Measurements from ENCODE around the gene DPF3.

Gene DPF3

DNA sequence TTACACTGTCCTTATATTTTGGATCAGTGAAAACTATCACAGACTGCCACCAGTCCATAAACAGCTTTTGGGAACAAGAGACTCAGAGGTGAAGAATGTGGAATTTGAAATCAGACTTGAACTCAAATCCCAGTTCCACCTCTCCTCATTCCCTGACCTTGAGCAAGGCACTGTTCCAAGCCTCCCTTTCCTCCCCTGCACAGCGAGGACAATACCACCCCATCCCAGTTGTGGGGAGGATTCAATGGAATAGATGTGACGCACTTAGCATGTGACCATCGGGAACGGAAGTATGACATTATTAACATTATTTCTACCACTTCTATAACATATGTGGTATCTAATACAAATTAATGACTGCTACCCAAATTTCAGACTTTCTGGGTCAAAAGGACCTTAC, 63.5 kb downstream of the DPF3 start:
- H3K4me3 ChIP-seq (ENCODE audit: low read length): no peak overlapping the region
- no peaks in the 10 kb centered on the region for H3K9me3 ChIP-seq (ENCODE audit: control insufficient read depth, insufficient read depth, low read length)
- no peaks in the 10 kb centered on the region for H3K79me2 ChIP-seq (ENCODE audit: control insufficient read depth, low read length)
- H4K20me1 ChIP-seq (ENCODE audit: control insufficient read depth, insufficient read depth, low read depth, low read length): no peaks in the 10 kb centered on the region
- no peaks in the 10 kb centered on the region for H3K9me2 ChIP-seq (replicated peaks; ENCODE audit: control insufficient read depth, low read length)
- no peak for TF ChIP-seq EZH2phosphoT487 (IDR thresholded peaks at IDR 0.05; ENCODE audit: borderline replicate concordance, low read length)
- H3F3A ChIP-seq (ENCODE audit: control insufficient read depth, insufficient read depth): no peaks in the 10 kb centered on the region
- no peaks in the 10 kb centered on the region for H3K4me1 ChIP-seq (ENCODE audit: control insufficient read depth, low read length)
- no peak overlapping the region for H3K27ac ChIP-seq (ENCODE audit: low read depth, low read length)
- H3K36me3 ChIP-seq (ENCODE audit: control insufficient read depth, low read length): no peaks in the 10 kb centered on the region
- H3K27me3 ChIP-seq (ENCODE audit: control insufficient read depth, low read length): no peaks in the 10 kb centered on the region
- H3K4me2 ChIP-seq (ENCODE audit: low read length): no peak overlapping the region

DNA sequence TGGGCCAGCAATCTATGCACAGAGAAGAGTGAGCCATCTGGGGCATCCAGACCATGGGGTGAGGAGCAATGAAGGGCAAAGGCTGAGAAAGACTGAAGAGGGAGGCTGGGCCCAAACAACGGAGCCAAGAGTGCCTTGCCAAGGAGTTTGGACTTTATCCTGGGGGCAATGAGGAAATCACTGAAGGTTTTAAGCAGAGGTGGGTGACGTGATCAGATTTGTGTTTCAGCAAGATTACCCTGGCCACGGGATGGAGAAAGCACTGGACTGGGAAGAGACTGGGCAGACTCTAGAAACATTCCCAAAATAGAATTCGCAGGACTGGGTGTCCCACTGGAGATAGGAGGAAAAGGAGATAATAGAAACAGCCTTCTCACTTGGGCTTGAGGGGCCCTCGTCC, 65.3 kb downstream of the DPF3 start:
- Histone ChIP-seq H3K4me2 (ENCODE audit: low read length) (no peak overlapping the region), H3K27ac (ENCODE audit: low read depth, low read length) (no peak overlapping the region), H3F3A (ENCODE audit: control insufficient read depth, insufficient read depth) (no peaks in the 10 kb centered on the region), H3K9me2 (replicated peaks; ENCODE audit: control insufficient read depth, low read length) (no peaks in the 10 kb centered on the region), H3K27me3 (ENCODE audit: control insufficient read depth, low read length) (no peaks in the 10 kb centered on the region), H3K4me3 (ENCODE audit: low read length) (no peak overlapping the region), H3K4me1 (ENCODE audit: control insufficient read depth, low read length) (no peaks in the 10 kb centered on the region), H4K20me1 (ENCODE audit: control insufficient read depth, insufficient read depth, low read depth, low read length) (no peaks in the 10 kb centered on the region), H3K9me3 (ENCODE audit: control insufficient read depth, insufficient read depth, low read length) (no peaks in the 10 kb centered on the region), H3K36me3 (ENCODE audit: control insufficient read depth, low read length) (no peaks in the 10 kb centered on the region), H3K79me2 (ENCODE audit: control insufficient read depth, low read length) (no peaks in the 10 kb centered on the region)
- TF ChIP-seq, protein P1, sequence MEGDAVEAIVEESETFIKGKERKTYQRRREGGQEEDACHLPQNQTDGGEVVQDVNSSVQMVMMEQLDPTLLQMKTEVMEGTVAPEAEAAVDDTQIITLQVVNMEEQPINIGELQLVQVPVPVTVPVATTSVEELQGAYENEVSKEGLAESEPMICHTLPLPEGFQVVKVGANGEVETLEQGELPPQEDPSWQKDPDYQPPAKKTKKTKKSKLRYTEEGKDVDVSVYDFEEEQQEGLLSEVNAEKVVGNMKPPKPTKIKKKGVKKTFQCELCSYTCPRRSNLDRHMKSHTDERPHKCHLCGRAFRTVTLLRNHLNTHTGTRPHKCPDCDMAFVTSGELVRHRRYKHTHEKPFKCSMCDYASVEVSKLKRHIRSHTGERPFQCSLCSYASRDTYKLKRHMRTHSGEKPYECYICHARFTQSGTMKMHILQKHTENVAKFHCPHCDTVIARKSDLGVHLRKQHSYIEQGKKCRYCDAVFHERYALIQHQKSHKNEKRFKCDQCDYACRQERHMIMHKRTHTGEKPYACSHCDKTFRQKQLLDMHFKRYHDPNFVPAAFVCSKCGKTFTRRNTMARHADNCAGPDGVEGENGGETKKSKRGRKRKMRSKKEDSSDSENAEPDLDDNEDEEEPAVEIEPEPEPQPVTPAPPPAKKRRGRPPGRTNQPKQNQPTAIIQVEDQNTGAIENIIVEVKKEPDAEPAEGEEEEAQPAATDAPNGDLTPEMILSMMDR (IDR thresholded peaks at IDR 0.05; ENCODE audit: low read depth, low read length, poor library complexity, severe bottlenecking): no peak
- TF ChIP-seq EZH2phosphoT487 (IDR thresholded peaks at IDR 0.05; ENCODE audit: borderline replicate concordance, low read length): no peak

DNA sequence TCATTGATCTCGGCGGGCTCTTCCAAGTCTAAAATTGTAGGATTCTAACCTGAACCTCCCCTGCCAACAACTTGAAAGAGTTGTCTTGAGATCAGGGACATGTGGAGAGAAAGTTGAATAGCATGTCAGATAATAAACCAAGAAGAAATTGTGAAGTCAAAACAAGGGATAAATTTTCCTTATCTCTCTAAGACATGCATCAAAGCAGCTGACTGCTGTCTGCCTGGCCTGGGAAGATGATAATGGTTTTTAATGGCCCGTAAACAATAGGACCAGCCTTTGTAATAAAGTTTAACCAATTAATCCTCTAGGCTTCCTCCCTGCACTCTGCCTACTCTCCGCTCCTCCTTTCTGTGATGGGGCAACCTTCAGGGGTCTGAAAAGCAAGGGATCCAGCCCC, 67.9 kb downstream of the DPF3 start:
- no peaks in the 10 kb centered on the region for H3K9me3 ChIP-seq (ENCODE audit: control insufficient read depth, insufficient read depth, low read length)
- H3K27ac ChIP-seq (ENCODE audit: low read depth, low read length): no peak overlapping the region
- H4K20me1 ChIP-seq (ENCODE audit: control insufficient read depth, insufficient read depth, low read depth, low read length): no peaks in the 10 kb centered on the region
- no peaks in the 10 kb centered on the region for H3K36me3 ChIP-seq (ENCODE audit: control insufficient read depth, low read length)
- no peaks in the 10 kb centered on the region for H3K79me2 ChIP-seq (ENCODE audit: control insufficient read depth, low read length)
- no peaks in the 10 kb centered on the region for H3K4me1 ChIP-seq (ENCODE audit: control insufficient read depth, low read length)
- TF ChIP-seq, protein P1 (IDR thresholded peaks at IDR 0.05; ENCODE audit: low read depth, low read length, poor library complexity, severe bottlenecking): no peak
- TF ChIP-seq EZH2phosphoT487 (IDR thresholded peaks at IDR 0.05; ENCODE audit: borderline replicate concordance, low read length): no peak
- H3K4me2 ChIP-seq (ENCODE audit: low read length): no peak overlapping the region
- no peaks in the 10 kb centered on the region for H3K27me3 ChIP-seq (ENCODE audit: control insufficient read depth, low read length)
- H3K4me3 ChIP-seq (ENCODE audit: low read length): no peak overlapping the region
- H3F3A ChIP-seq (ENCODE audit: control insufficient read depth, insufficient read depth): no peaks in the 10 kb centered on the region
- H3K9me2 ChIP-seq (replicated peaks; ENCODE audit: control insufficient read depth, low read length): no peaks in the 10 kb centered on the region

DNA sequence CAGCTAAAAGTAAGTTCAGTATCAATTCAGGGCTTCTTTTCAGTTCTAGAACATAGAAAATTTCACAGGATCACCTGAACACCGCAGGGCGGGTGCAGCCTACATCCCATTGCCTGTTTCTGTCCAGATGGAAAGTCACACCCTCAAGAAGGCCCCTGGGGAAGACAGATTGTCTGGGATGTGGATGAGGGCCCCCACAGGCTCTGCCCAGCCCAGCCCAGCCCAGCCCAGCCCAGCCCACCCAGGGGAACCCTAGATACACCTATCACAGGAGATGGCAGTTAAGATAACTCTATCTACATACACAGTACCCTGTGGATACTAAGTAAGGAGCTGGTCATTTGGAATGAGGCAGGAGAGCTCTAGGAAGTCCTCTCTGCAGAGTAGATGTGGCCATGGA, 68.4 kb downstream of the DPF3 start:
- H3K4me1 ChIP-seq (ENCODE audit: control insufficient read depth, low read length): no peaks in the 10 kb centered on the region
- H3K27me3 ChIP-seq (ENCODE audit: control insufficient read depth, low read length): no peaks in the 10 kb centered on the region
- H3K27ac ChIP-seq (ENCODE audit: low read depth, low read length): no peak overlapping the region
- H3K4me3 ChIP-seq (ENCODE audit: low read length): no peak overlapping the region
- no peaks in the 10 kb centered on the region for H3K79me2 ChIP-seq (ENCODE audit: control insufficient read depth, low read length)
- no peaks in the 10 kb centered on the region for H3F3A ChIP-seq (ENCODE audit: control insufficient read depth, insufficient read depth)
- H3K4me2 ChIP-seq (ENCODE audit: low read length): no peak overlapping the region
- no peaks in the 10 kb centered on the region for H4K20me1 ChIP-seq (ENCODE audit: control insufficient read depth, insufficient read depth, low read depth, low read length)
- H3K36me3 ChIP-seq (ENCODE audit: control insufficient read depth, low read length): no peaks in the 10 kb centered on the region
- TF ChIP-seq, protein P1 (IDR thresholded peaks at IDR 0.05; ENCODE audit: low read depth, low read length, poor library complexity, severe bottlenecking): no peak
- no peak for TF ChIP-seq EZH2phosphoT487 (IDR thresholded peaks at IDR 0.05; ENCODE audit: borderline replicate concordance, low read length)
- H3K9me2 ChIP-seq (replicated peaks; ENCODE audit: control insufficient read depth, low read length): no peaks in the 10 kb centered on the region
- H3K9me3 ChIP-seq (ENCODE audit: control insufficient read depth, insufficient read depth, low read length): no peaks in the 10 kb centered on the region
